GM12864 (cell line): ENCODE measurements around the gene NGB.

Experiments
- DNase-seq: peaks from one replicate; pipeline ENCODE4 v3.0.0-alpha.2; 2011; ENCODE audit warnings: low read depth
- H3K4me3 ChIP-seq: 2 replicates; pipeline ENCODE4 v1.5.1; 2011; ENCODE audit warnings: mild to moderate bottlenecking, low read depth, low read length, control low read depth
- CTCF ChIP-seq: IDR thresholded peaks from 2 replicates; pipeline ENCODE4 v1.5.1; 2011; ENCODE audit warnings: low read depth, mild to moderate bottlenecking, moderate library complexity, low read length, control low read depth, inconsistent platforms; ENCODE audit errors: missing control alignments

Gene NGB

GRCh38 chr14:77266336-77266735 is 4.7 kb downstream of the NGB start:
- H3K4me3 ChIP-seq = no peak overlapping the region
- no peak for DNase-seq
- TF ChIP-seq CTCF = no peak

- TF ChIP-seq CTCF = no peak
- DNase-seq = no peak
- no peak overlapping the region for H3K4me3 ChIP-seq
Measured at GRCh38 chr14:77265561-77266335, 5.3 kb downstream of the NGB start.

GRCh38 chr14:77265187-77265515 is 5.9 kb downstream of the NGB start:
- TF ChIP-seq CTCF = no peak
- no peak for DNase-seq
- no peak overlapping the region for H3K4me3 ChIP-seq

GRCh38 chr14:77264466-77265186 is 6.4 kb downstream of the NGB start:
- H3K4me3 ChIP-seq = no peak overlapping the region
- DNase-seq = no peak
- no peak for TF ChIP-seq CTCF

GRCh38 chr14:77260631-77261030 is 10.4 kb downstream of the NGB start:
- no peak overlapping the region for H3K4me3 ChIP-seq
- no peak for DNase-seq
- TF ChIP-seq CTCF = no peak

GRCh38 chr14:77260199-77260598 is 10.8 kb downstream of the NGB start:
- H3K4me3 ChIP-seq = no peak overlapping the region
- TF ChIP-seq CTCF = no peak
- DNase-seq = no peak

GRCh38 chr14:77259025-77259715 is 11.8 kb downstream of the NGB start:
- no peak overlapping the region for H3K4me3 ChIP-seq
- DNase-seq = no peak
- no peak for TF ChIP-seq CTCF
